OCI-LY3 (cell line): Measurements from ENCODE around the gene VAV2.

Experiments
- CTCF ChIP-seq: fragments of 200-600, 300-600 bp; sonication (generic); IDR thresholded peaks from 2 replicates; pipeline ENCODE4 v1.5.1; 2014; ENCODE audit warnings: antibody characterized with exemption, low read length, low read depth
- EZH2phosphoT487 ChIP-seq: fragments of 200-600 bp; shearing (Covaris generic); IDR thresholded peaks from 2 replicates; pipeline ENCODE4 v1.6.1; 2018; ENCODE audit warnings: antibody characterized with exemption, mixed run types, low read depth

- TF ChIP-seq CTCF (no peak), EZH2phosphoT487 (no peak)
These were observed 42.5 kb downstream of the VAV2 start for GRCh38 chr9:133949486-133950061.
